Measurements from ENCODE around the gene MGAT5. TPM values are rescaled to one million over a fixed set of nuclear protein-coding genes. Genes with fewer than 3 reads are reported as not detected.

Gene MGAT5
- total RNA-seq, 1 donor from 2014 or later = 25.8 TPM

- Mint-ChIP-seq H3K36me3 (ENCODE audit: low read depth) (no peaks in the 10 kb centered on the region), H3K27me3 (ENCODE audit: insufficient read depth) (no peaks in the 10 kb centered on the region), H3K4me3 (no peak overlapping the region), H3K27ac (no peak overlapping the region), H3K4me1 (ENCODE audit: low read depth) (no peaks in the 10 kb centered on the region), H3K9me3 (no peaks in the 10 kb centered on the region)
- DNase-seq (ENCODE audit: low spot score) = no peak
- intact Hi-C loops (cut with micrococcal nuclease) = loop anchor here (10.0 kb wide), 1 partner anchor 256 kb away; the partner anchor contains the start of gene TMEM163
Observed at GRCh38 chr2:134458950-134459349, 205.1 kb downstream of the MGAT5 start.

GRCh38 chr2:134459706-134460406 is 206.0 kb downstream of the MGAT5 start:
- no peak overlapping the region for H3K27ac Mint-ChIP-seq
- intact Hi-C loops (cut with micrococcal nuclease) = loop anchor here (10.0 kb wide), 1 partner anchor 255 kb away; the partner anchor contains the start of gene TMEM163
- no peaks in the 10 kb centered on the region for H3K4me1 Mint-ChIP-seq (ENCODE audit: low read depth)
- H3K36me3 Mint-ChIP-seq (ENCODE audit: low read depth) = no peaks in the 10 kb centered on the region
- DNase-seq (ENCODE audit: low spot score) = no peak
- no peaks in the 10 kb centered on the region for H3K9me3 Mint-ChIP-seq
- H3K27me3 Mint-ChIP-seq (ENCODE audit: insufficient read depth) = no peaks in the 10 kb centered on the region
- no peak overlapping the region for H3K4me3 Mint-ChIP-seq

GRCh38 chr2:134460583-134460998 is 206.7 kb downstream of the MGAT5 start:
- Mint-ChIP-seq H3K4me3 (no peak overlapping the region), H3K4me1 (ENCODE audit: low read depth) (no peaks in the 10 kb centered on the region), H3K36me3 (ENCODE audit: low read depth) (no peaks in the 10 kb centered on the region), H3K27ac (no peak overlapping the region), H3K9me3 (no peaks in the 10 kb centered on the region), H3K27me3 (ENCODE audit: insufficient read depth) (no peaks in the 10 kb centered on the region)
- intact Hi-C loops (cut with micrococcal nuclease) = no loop called here
- DNase-seq (ENCODE audit: low spot score) = no peak

- H3K4me1 Mint-ChIP-seq (ENCODE audit: low read depth) = no peaks in the 10 kb centered on the region
- no peaks in the 10 kb centered on the region for H3K36me3 Mint-ChIP-seq (ENCODE audit: low read depth)
- H3K4me3 Mint-ChIP-seq = no peak overlapping the region
- H3K9me3 Mint-ChIP-seq = no peaks in the 10 kb centered on the region
- DNase-seq (ENCODE audit: low spot score) = no peak
- H3K27me3 Mint-ChIP-seq (ENCODE audit: insufficient read depth) = no peaks in the 10 kb centered on the region
- intact Hi-C loops (cut with micrococcal nuclease) = no loop called here
- H3K27ac Mint-ChIP-seq = no peak overlapping the region
Observed at GRCh38 chr2:134461511-134461910, 207.6 kb downstream of the MGAT5 start.

- no peaks in the 10 kb centered on the region for H3K9me3 Mint-ChIP-seq
- no peak for DNase-seq (ENCODE audit: low spot score)
- intact Hi-C loops (cut with micrococcal nuclease) = no loop called here
- no peaks in the 10 kb centered on the region for H3K27me3 Mint-ChIP-seq (ENCODE audit: insufficient read depth)
- no peaks in the 10 kb centered on the region for H3K36me3 Mint-ChIP-seq (ENCODE audit: low read depth)
- H3K27ac Mint-ChIP-seq = no peak overlapping the region
- no peak overlapping the region for H3K4me3 Mint-ChIP-seq
- no peaks in the 10 kb centered on the region for H3K4me1 Mint-ChIP-seq (ENCODE audit: low read depth)
Observed at GRCh38 chr2:134462275-134462674, 208.4 kb downstream of the MGAT5 start.

GRCh38 chr2:134462791-134463698 is 209.2 kb downstream of the MGAT5 start:
- H3K4me3 Mint-ChIP-seq = no peak overlapping the region
- DNase-seq (ENCODE audit: low spot score) = no peak
- no peaks in the 10 kb centered on the region for H3K4me1 Mint-ChIP-seq (ENCODE audit: low read depth)
- no peak overlapping the region for H3K27ac Mint-ChIP-seq
- intact Hi-C loops (cut with micrococcal nuclease) = no loop called here
- no peaks in the 10 kb centered on the region for H3K27me3 Mint-ChIP-seq (ENCODE audit: insufficient read depth)
- H3K9me3 Mint-ChIP-seq = no peaks in the 10 kb centered on the region
- no peaks in the 10 kb centered on the region for H3K36me3 Mint-ChIP-seq (ENCODE audit: low read depth)

GRCh38 chr2:134463699-134464022 is 209.8 kb downstream of the MGAT5 start:
- no peak for DNase-seq (ENCODE audit: low spot score)
- H3K9me3 Mint-ChIP-seq = no peaks in the 10 kb centered on the region
- no peaks in the 10 kb centered on the region for H3K4me1 Mint-ChIP-seq (ENCODE audit: low read depth)
- intact Hi-C loops (cut with micrococcal nuclease) = no loop called here
- H3K4me3 Mint-ChIP-seq = no peak overlapping the region
- no peaks in the 10 kb centered on the region for H3K36me3 Mint-ChIP-seq (ENCODE audit: low read depth)
- no peak overlapping the region for H3K27ac Mint-ChIP-seq
- H3K27me3 Mint-ChIP-seq (ENCODE audit: insufficient read depth) = no peaks in the 10 kb centered on the region

GRCh38 chr2:134465228-134466105 is 211.6 kb downstream of the MGAT5 start:
- DNase-seq (ENCODE audit: low spot score) = no peak
- H3K36me3 Mint-ChIP-seq (ENCODE audit: low read depth) = no peaks in the 10 kb centered on the region
- no peaks in the 10 kb centered on the region for H3K27me3 Mint-ChIP-seq (ENCODE audit: insufficient read depth)
- no peaks in the 10 kb centered on the region for H3K4me1 Mint-ChIP-seq (ENCODE audit: low read depth)
- no peak overlapping the region for H3K27ac Mint-ChIP-seq
- intact Hi-C loops (cut with micrococcal nuclease) = loop anchor here (2.0 kb wide), 1 partner anchor 431 kb away; no protein-coding TSS in a partner anchor
- no peak overlapping the region for H3K4me3 Mint-ChIP-seq
- no peaks in the 10 kb centered on the region for H3K9me3 Mint-ChIP-seq

GRCh38 chr2:134466141-134466540 is 212.3 kb downstream of the MGAT5 start:
- intact Hi-C loops (cut with micrococcal nuclease) = loop anchor here (2.0 kb wide), 1 partner anchor 431 kb away; no protein-coding TSS in a partner anchor
- Mint-ChIP-seq H3K36me3 (ENCODE audit: low read depth) (no peaks in the 10 kb centered on the region), H3K27me3 (ENCODE audit: insufficient read depth) (no peaks in the 10 kb centered on the region), H3K4me3 (no peak overlapping the region), H3K27ac (no peak overlapping the region), H3K4me1 (ENCODE audit: low read depth) (no peaks in the 10 kb centered on the region), H3K9me3 (no peaks in the 10 kb centered on the region)
- no peak for DNase-seq (ENCODE audit: low spot score)

- peaks cover 2% of the 10 kb centered on the region for H3K27me3 Mint-ChIP-seq (ENCODE audit: insufficient read depth)
- intact Hi-C loops (cut with micrococcal nuclease) = no loop called here
Observed at GRCh38 chr2:134468164-134468563, 214.3 kb downstream of the MGAT5 start.

GRCh38 chr2:134468776-134469175 is 214.9 kb downstream of the MGAT5 start:
- no peak overlapping the region for H3K27ac Mint-ChIP-seq
- intact Hi-C loops (cut with micrococcal nuclease) = no loop called here
- no peak for DNase-seq (ENCODE audit: low spot score)
- no peak overlapping the region for H3K4me3 Mint-ChIP-seq
- no peaks in the 10 kb centered on the region for H3K4me1 Mint-ChIP-seq (ENCODE audit: low read depth)
- H3K27me3 Mint-ChIP-seq (ENCODE audit: insufficient read depth) = peaks cover 2% of the 10 kb centered on the region
- H3K9me3 Mint-ChIP-seq = no peaks in the 10 kb centered on the region
- no peaks in the 10 kb centered on the region for H3K36me3 Mint-ChIP-seq (ENCODE audit: low read depth)

More at GRCh38 chr2:134468164-134468563, 214.3 kb downstream of the MGAT5 start:
- no peak overlapping the region for H3K4me3 Mint-ChIP-seq
- no peaks in the 10 kb centered on the region for H3K36me3 Mint-ChIP-seq (ENCODE audit: low read depth)
- no peak overlapping the region for H3K27ac Mint-ChIP-seq
- H3K4me1 Mint-ChIP-seq (ENCODE audit: low read depth) = no peaks in the 10 kb centered on the region
- no peak for DNase-seq (ENCODE audit: low spot score)
- H3K9me3 Mint-ChIP-seq = no peaks in the 10 kb centered on the region

- no peak for DNase-seq (ENCODE audit: low spot score)
- peaks cover 7% of the 10 kb centered on the region for H3K27me3 Mint-ChIP-seq (ENCODE audit: insufficient read depth)
- no peaks in the 10 kb centered on the region for H3K9me3 Mint-ChIP-seq
- H3K36me3 Mint-ChIP-seq (ENCODE audit: low read depth) = no peaks in the 10 kb centered on the region
- intact Hi-C loops (cut with micrococcal nuclease) = no loop called here
- H3K4me1 Mint-ChIP-seq (ENCODE audit: low read depth) = no peaks in the 10 kb centered on the region
- H3K4me3 Mint-ChIP-seq = no peak overlapping the region
- no peak overlapping the region for H3K27ac Mint-ChIP-seq
Observed at GRCh38 chr2:134469516-134470115, 215.7 kb downstream of the MGAT5 start.

All from activated T-helper 1 cell treated with anti-CD3 and anti-CD28 coated beads, Interleukin-12 subunit alpha, Interleukin-12 subunit beta, Interleukin-2, Interleukin-4 antibody, amounts not matched to agents 30 ng/mL and 10 ng/mL and 1 ng/mL, durations not matched to agents 14 hours and 24 hours and 36 hours (primary cell).